Loucy (cell line): ENCODE results near the gene BACH2.

ENCODE experiments used
- EZH2phosphoT487 ChIP-seq: fragments of 200-600 bp; IDR thresholded peaks from 2 replicates; pipeline ENCODE4 v1.6.1; 2018; ENCODE audit warnings: antibody characterized with exemption, mild to moderate bottlenecking, moderate library complexity, borderline replicate concordance
- TF ChIP-seq, protein P1 (sequence below): fragments of 200-600 bp; sonication (generic); conservative IDR thresholded peaks from 2 replicates; pipeline ENCODE4 v1.5.1; 2014; ENCODE audit warnings: mild to moderate bottlenecking, antibody characterized with exemption, low read length

GRCh38 chr6:90074161-90074850 lies 222.3 kb downstream of the BACH2 start:
- TF ChIP-seq EZH2phosphoT487, result no peak
- TF ChIP-seq, protein P1, sequence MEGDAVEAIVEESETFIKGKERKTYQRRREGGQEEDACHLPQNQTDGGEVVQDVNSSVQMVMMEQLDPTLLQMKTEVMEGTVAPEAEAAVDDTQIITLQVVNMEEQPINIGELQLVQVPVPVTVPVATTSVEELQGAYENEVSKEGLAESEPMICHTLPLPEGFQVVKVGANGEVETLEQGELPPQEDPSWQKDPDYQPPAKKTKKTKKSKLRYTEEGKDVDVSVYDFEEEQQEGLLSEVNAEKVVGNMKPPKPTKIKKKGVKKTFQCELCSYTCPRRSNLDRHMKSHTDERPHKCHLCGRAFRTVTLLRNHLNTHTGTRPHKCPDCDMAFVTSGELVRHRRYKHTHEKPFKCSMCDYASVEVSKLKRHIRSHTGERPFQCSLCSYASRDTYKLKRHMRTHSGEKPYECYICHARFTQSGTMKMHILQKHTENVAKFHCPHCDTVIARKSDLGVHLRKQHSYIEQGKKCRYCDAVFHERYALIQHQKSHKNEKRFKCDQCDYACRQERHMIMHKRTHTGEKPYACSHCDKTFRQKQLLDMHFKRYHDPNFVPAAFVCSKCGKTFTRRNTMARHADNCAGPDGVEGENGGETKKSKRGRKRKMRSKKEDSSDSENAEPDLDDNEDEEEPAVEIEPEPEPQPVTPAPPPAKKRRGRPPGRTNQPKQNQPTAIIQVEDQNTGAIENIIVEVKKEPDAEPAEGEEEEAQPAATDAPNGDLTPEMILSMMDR, result no peak
